ENCODE results near the gene GAGE12H.
A peak's percentile ranks its signal among the peaks of the same experiment; 100 is the strongest.
"Not testable (repeated sequence)": the region's sequence is repeated elsewhere in the genome, so short reads cannot be mapped to it uniquely, and the experiment has no call there.

GAGE12H gene

GRCh38 chrX:49579649-49580048 lies at the start of gene GAGE12H:
Gene GAGE12H, plus strand, starts transcription at chrX:49579949. Its CDS starts 1,155 bp downstream, at chrX:49581104.
- not testable (repeated sequence) for H3K9me3 Mint-ChIP-seq

GRCh38 chrX:49531877-49532276 lies 47.9 kb upstream of the GAGE12H start, which contains the start of gene GAGE12C:
Gene GAGE12C, plus strand, starts transcription at chrX:49532177. Its CDS starts 1,155 bp downstream, at chrX:49533332.
- not testable (repeated sequence) for H3K27me3 Mint-ChIP-seq; H3K9me3 Mint-ChIP-seq; H3K4me1 Mint-ChIP-seq; H3K27ac Mint-ChIP-seq; DNase-seq (ENCODE audit: low spot score in 2 of 2); H3K4me3 Mint-ChIP-seq; H3K36me3 Mint-ChIP-seq; ATAC-seq (ENCODE audit: low read depth)

More at GRCh38 chrX:49579649-49580048, at the start of gene GAGE12H:
- H3K4me3 Mint-ChIP-seq; H3K36me3 Mint-ChIP-seq; ATAC-seq (ENCODE audit: low read depth); H3K27ac Mint-ChIP-seq; H3K27me3 Mint-ChIP-seq; H3K4me1 Mint-ChIP-seq; DNase-seq (ENCODE audit: low spot score in 2 of 2): not testable (repeated sequence)

GRCh38 chrX:49541433-49541832 lies 38.3 kb upstream of the GAGE12H start, which contains the start of gene GAGE12D:
Gene GAGE12D, plus strand, starts transcription at chrX:49541733. Its CDS starts 1,155 bp downstream, at chrX:49542888.
- not testable (repeated sequence) for H3K4me3 Mint-ChIP-seq; H3K27me3 Mint-ChIP-seq; H3K4me1 Mint-ChIP-seq; H3K36me3 Mint-ChIP-seq; ATAC-seq (ENCODE audit: low read depth); H3K9me3 Mint-ChIP-seq; H3K27ac Mint-ChIP-seq; DNase-seq (ENCODE audit: low spot score in 2 of 2)

- not testable (repeated sequence) for ATAC-seq (ENCODE audit: low read depth); H3K9me3 Mint-ChIP-seq; DNase-seq (ENCODE audit: low spot score in 2 of 2); H3K27ac Mint-ChIP-seq; H3K4me3 Mint-ChIP-seq; H3K36me3 Mint-ChIP-seq; H3K27me3 Mint-ChIP-seq; H3K4me1 Mint-ChIP-seq
Observed at GRCh38 chrX:49550989-49551388, 28.8 kb upstream of the GAGE12H start, which contains the start of gene GAGE12E. Gene GAGE12E, plus strand, starts transcription at chrX:49551289. Its CDS starts 1,155 bp downstream, at chrX:49552444.

GRCh38 chrX:49560542-49560941 lies 19.2 kb upstream of the GAGE12H start, which contains the start of gene GAGE12F:
Gene GAGE12F, plus strand, starts transcription at chrX:49560842. Its CDS starts 1,155 bp downstream, at chrX:49561997.
- not testable (repeated sequence) for H3K9me3 Mint-ChIP-seq; H3K36me3 Mint-ChIP-seq; H3K4me3 Mint-ChIP-seq; ATAC-seq (ENCODE audit: low read depth); H3K4me1 Mint-ChIP-seq; DNase-seq (ENCODE audit: low spot score in 2 of 2); H3K27ac Mint-ChIP-seq; H3K27me3 Mint-ChIP-seq

- ATAC-seq (ENCODE audit: low read depth); DNase-seq (ENCODE audit: low spot score in 2 of 2); H3K27me3 Mint-ChIP-seq; H3K27ac Mint-ChIP-seq; H3K36me3 Mint-ChIP-seq; H3K4me3 Mint-ChIP-seq; H3K4me1 Mint-ChIP-seq; H3K9me3 Mint-ChIP-seq: not testable (repeated sequence)
Observed at GRCh38 chrX:49568728-49569127, 11.0 kb upstream of the GAGE12H start.

GRCh38 chrX:49569152-49569551 lies 10.6 kb upstream of the GAGE12H start:
- H3K4me3 Mint-ChIP-seq; H3K27ac Mint-ChIP-seq; H3K9me3 Mint-ChIP-seq; H3K36me3 Mint-ChIP-seq; H3K4me1 Mint-ChIP-seq; ATAC-seq (ENCODE audit: low read depth); DNase-seq (ENCODE audit: low spot score in 2 of 2); H3K27me3 Mint-ChIP-seq: not testable (repeated sequence)

- not testable (repeated sequence) for H3K4me3 Mint-ChIP-seq; DNase-seq (ENCODE audit: low spot score in 2 of 2); H3K27me3 Mint-ChIP-seq; H3K9me3 Mint-ChIP-seq; H3K4me1 Mint-ChIP-seq; H3K36me3 Mint-ChIP-seq; ATAC-seq (ENCODE audit: low read depth); H3K27ac Mint-ChIP-seq
Observed at GRCh38 chrX:49570100-49570499, 9.6 kb upstream of the GAGE12H start, which contains the start of gene GAGE12G. Gene GAGE12G, plus strand, starts transcription at chrX:49570400. Its CDS starts 1,155 bp downstream, at chrX:49571555.

GRCh38 chrX:49589196-49589595 lies 9.4 kb downstream of the GAGE12H start, which contains the start of gene GAGE2A:
Gene GAGE2A, plus strand, starts transcription at chrX:49589496. Its CDS starts 1,155 bp downstream, at chrX:49590651.
- not testable (repeated sequence) for H3K27me3 Mint-ChIP-seq; H3K4me3 Mint-ChIP-seq; H3K9me3 Mint-ChIP-seq; H3K4me1 Mint-ChIP-seq; ATAC-seq (ENCODE audit: low read depth); H3K27ac Mint-ChIP-seq; DNase-seq (ENCODE audit: low spot score in 2 of 2); H3K36me3 Mint-ChIP-seq

- H3K4me1 Mint-ChIP-seq; ATAC-seq (ENCODE audit: low read depth); H3K27me3 Mint-ChIP-seq; H3K36me3 Mint-ChIP-seq; H3K27ac Mint-ChIP-seq; H3K9me3 Mint-ChIP-seq; H3K4me3 Mint-ChIP-seq: not testable (repeated sequence)
- DNase-seq (ENCODE audit: low spot score in 2 of 2) = peak in 1 of 2 donors; percentile 12
Observed at GRCh38 chrX:49589769-49590478, 10.2 kb downstream of the GAGE12H start.

GRCh38 chrX:49590488-49590887 lies 10.7 kb downstream of the GAGE12H start:
- H3K4me1 Mint-ChIP-seq; H3K27me3 Mint-ChIP-seq; DNase-seq (ENCODE audit: low spot score in 2 of 2); H3K36me3 Mint-ChIP-seq; H3K4me3 Mint-ChIP-seq; H3K27ac Mint-ChIP-seq; H3K9me3 Mint-ChIP-seq; ATAC-seq (ENCODE audit: low read depth): not testable (repeated sequence)

GRCh38 chrX:49598720-49599119 lies 19.0 kb downstream of the GAGE12H start, which contains the start of gene GAGE1:
Gene GAGE1, plus strand, starts transcription at chrX:49599020. Its CDS starts 1,155 bp downstream, at chrX:49600175.
- not testable (repeated sequence) for H3K4me1 Mint-ChIP-seq; DNase-seq (ENCODE audit: low spot score in 2 of 2); H3K9me3 Mint-ChIP-seq; H3K36me3 Mint-ChIP-seq; ATAC-seq (ENCODE audit: low read depth); H3K27ac Mint-ChIP-seq; H3K4me3 Mint-ChIP-seq; H3K27me3 Mint-ChIP-seq

- DNase-seq (ENCODE audit: low spot score in 2 of 2) (no peak), ATAC-seq (ENCODE audit: low read depth) (no peak)
- Mint-ChIP-seq H3K4me3 (no peak overlapping the region), H3K36me3 (no peaks in the 10 kb centered on the region), H3K4me1 (no peaks in the 10 kb centered on the region), H3K27me3 (peaks cover 3% of the 10 kb centered on the region), H3K27ac (no peak overlapping the region), H3K9me3 (no peaks in the 10 kb centered on the region)
Observed at GRCh38 chrX:49610718-49611310, 31.1 kb downstream of the GAGE12H start.

- Mint-ChIP-seq H3K9me3 (no peaks in the 10 kb centered on the region), H3K27ac (no peak overlapping the region), H3K4me3 (no peak overlapping the region), H3K27me3 (no peaks in the 10 kb centered on the region), H3K4me1 (no peaks in the 10 kb centered on the region), H3K36me3 (no peaks in the 10 kb centered on the region)
- DNase-seq (ENCODE audit: low spot score in 2 of 2) (no peak), ATAC-seq (ENCODE audit: low read depth) (no peak)
Observed at GRCh38 chrX:49618574-49618973, 38.8 kb downstream of the GAGE12H start.

Data from memory B cell (primary cell).